GM11168 (cell line): Measurements from ENCODE around the gene NFKB2.

Source experiments
- in situ Hi-C: fragments of 300-500 bp; cut with MboI; formaldehyde crosslinking; loops from one replicate; pipeline ENCODE4 v1.12.0; 2022; ENCODE audit warnings: low sequenced_read_pairs; ENCODE audit not compliant: unreplicated experiment

The NFKB2 gene

DNA sequence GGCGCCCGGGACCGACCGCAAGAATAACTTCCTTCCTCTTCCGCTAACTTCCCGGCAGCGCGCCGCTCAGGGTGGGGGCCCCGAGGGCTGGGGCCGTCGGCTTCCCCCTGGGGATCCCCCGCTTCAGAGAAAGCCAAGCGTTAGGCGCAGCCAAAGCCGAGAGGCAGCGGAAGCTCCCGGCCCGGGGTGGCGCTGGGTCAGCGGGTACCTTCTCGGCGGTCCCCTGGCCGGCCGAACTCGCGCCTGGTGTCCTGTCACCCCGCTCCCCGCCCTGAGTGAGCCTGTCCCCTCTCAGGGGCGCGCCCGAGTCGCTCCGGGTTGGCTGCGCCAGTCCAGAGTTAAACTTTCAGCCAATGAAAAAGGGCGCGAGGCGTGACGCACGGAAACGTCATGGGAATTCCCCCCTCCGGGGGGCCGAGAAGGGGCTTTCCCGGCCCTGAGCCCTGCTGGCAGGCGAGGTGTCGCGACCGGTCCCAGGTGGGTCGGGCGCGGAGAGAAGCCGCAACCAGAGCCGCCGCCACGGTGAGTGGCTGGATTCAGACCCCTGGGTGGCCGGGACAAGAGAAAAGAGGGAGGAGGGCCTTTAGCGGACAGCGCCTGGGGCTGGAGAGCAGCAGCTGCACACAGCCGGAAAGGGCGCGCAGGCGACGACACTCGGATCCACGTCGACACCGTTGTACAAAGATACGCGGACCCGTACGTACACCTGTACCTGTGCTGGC, 1.3 kb upstream of the NFKB2 start:
- in situ Hi-C loops = no loop called here

DNA sequence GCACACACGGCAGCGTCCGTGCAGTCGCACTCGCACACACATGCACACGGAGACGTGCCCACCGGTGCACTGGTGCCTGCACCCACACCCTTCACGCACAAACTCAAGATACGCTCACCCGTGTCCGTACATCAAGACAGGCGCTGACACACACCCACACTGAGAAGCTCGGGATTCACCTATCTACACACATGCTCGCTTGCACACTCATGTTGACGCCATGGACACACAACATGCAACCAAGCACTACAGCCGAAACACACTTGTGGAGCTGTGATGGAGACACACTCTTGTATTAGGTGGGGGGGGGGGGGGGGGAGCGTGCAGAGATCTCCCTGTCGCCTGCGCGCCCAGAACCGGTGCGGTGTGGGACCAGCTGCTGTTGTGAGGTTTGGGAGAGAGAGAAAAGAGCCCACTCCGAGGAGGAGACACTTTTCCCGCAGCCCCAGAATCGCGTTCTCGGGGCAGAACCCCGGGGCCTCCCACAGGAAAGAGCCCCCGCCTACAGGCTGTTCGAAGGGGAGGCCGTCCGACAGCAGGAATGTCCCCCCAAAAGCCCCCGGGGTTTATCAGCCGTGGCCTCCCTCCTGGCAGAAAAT, 605 bp upstream of the NFKB2 start:
- in situ Hi-C loops = no loop called here

DNA sequence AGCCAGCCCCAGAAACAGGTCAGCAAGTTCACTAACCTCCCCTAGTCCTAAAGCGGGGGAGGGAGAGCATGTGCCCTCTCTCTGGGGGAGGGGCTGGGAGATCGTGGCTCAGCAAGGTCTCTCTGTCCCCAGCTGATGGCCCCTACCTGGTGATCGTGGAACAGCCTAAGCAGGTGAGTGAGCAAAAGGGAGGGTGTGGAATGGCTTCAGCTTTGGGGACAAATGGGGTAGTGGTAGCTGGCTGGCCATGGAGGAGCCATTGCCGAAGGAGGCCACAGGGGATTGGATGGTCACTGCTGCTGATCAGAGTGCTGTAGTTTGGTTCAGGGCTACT, 779 bp downstream of the NFKB2 start:
- in situ Hi-C loops = no loop called here

DNA sequence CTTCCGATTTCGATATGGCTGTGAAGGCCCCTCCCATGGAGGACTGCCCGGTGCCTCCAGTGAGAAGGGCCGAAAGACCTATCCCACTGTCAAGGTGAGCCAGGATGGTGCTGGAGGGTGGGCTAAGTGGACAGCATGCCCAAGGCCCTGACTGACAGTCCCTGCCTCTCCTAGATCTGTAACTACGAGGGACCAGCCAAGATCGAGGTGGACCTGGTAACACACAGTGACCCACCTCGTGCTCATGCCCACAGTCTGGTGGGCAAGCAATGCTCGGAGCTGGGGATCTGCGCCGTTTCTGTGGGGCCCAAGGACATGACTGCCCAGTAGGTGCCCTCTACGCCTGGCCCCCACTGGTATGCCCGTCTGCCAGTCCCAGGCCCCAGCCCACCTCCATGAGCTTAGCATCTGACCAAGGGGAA, 1.2 kb downstream of the NFKB2 start:
- in situ Hi-C loops = no loop called here

DNA sequence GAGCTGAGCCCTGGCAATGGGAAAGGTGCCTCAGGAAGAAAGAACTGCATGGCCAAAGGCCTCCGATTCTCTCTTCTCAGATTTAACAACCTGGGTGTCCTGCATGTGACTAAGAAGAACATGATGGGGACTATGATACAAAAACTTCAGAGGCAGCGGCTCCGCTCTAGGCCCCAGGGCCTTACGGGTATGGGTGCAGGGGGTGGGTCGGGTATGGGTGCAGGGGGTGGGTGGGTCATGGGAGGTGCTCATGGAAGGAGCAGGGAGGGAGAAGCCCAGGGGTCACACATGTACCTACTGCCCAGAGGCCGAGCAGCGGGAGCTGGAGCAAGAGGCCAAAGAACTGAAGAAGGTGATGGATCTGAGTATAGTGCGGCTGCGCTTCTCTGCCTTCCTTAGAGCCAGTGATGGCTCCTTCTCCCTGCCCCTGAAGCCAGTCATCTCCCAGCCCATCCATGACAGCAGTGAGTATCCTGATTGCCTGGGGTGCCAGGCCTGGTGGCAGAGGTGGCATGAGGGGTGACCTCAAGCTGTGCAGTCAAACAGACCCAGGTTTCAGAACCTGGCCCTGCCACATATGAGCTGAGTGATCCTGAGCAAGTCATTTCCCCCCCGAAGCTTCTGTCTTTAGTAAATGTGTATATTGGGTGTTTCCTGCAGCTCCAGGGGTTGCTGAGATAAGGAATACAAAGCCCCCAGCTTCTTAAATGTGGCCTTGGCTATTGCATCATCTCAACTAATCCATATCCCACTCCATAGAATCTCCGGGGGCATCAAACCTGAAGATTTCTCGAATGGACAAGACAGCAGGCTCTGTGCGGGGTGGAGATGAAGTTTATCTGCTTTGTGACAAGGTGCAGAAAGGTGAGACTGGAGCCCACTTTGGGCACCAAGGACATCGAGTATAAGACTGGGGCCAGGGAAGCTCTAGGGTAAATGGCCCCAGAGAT, 2.0 kb downstream of the NFKB2 start:
- in situ Hi-C loops = no loop called here

DNA sequence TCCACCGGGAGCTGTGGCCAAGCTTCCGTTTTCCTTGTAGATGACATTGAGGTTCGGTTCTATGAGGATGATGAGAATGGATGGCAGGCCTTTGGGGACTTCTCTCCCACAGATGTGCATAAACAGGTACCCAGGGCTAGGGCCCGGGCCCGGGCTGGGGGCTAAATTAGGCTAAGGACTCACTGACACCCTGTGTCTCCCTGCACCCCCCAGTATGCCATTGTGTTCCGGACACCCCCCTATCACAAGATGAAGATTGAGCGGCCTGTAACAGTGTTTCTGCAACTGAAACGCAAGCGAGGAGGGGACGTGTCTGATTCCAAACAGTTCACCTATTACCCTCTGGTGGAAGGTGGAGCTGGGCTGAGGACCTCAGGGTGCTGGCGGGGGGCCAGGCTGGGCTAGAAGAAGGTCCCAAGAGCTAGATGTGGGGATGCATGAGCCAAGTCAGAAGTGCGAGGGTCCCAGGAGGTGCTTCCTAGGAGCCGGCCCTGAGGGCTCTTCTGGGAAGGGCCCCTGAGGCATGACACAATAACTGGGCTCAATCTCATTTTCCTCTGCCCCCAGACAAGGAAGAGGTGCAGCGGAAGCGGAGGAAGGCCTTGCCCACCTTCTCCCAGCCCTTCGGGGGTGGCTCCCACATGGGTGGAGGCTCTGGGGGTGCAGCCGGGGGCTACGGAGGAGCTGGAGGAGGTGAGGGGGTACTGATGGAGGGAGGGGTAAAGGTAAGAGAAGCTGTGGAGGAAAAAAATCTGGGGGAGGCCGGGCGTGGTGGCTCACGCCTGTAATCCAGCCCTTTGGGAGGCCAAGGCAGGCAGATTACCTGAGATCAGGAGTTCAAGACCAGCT, 2.9 kb downstream of the NFKB2 start:
- in situ Hi-C loops = no loop called here

DNA sequence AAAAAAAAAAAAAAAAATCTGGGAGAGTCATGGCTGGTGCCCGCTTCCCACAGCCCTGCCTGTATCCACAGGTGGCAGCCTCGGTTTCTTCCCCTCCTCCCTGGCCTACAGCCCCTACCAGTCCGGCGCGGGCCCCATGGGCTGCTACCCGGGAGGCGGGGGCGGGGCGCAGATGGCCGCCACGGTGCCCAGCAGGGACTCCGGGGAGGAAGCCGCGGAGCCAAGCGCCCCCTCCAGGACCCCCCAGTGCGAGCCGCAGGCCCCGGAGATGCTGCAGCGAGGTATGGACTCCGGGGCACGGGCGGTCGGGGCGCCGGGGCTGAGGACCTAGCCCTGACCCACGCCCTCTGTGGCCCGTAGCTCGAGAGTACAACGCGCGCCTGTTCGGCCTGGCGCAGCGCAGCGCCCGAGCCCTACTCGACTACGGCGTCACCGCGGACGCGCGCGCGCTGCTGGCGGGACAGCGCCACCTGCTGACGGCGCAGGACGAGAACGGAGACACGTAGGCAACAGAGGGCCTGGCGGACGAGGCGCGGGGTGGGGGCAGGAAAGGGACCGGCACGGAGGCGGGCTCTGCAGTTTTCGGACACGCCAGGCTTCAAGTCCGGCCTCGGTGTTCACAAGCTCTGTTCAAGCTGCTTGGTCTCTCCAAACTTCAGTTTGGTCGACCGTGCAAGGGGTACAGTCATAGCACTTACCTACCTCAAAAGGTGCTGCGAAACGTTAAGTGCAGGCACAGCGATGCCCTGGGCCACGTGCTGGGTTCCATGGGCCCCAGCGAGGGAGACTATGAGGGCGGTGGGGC, 3.9 kb downstream of the NFKB2 start:
- in situ Hi-C loops = no loop called here

- in situ Hi-C loops = no loop called here
These were observed 4.6 kb downstream of the NFKB2 start for GRCh38 chr10:102400076-102400475.

GRCh38 chr10:102400598-102401341, 5.3 kb downstream of the NFKB2 start:
- in situ Hi-C loops = no loop called here

GRCh38 chr10:102401342-102401654, 5.8 kb downstream of the NFKB2 start:
- in situ Hi-C loops = no loop called here

- in situ Hi-C loops = no loop called here
These were observed 6.4 kb downstream of the NFKB2 start for GRCh38 chr10:102401735-102402511.

DNA sequence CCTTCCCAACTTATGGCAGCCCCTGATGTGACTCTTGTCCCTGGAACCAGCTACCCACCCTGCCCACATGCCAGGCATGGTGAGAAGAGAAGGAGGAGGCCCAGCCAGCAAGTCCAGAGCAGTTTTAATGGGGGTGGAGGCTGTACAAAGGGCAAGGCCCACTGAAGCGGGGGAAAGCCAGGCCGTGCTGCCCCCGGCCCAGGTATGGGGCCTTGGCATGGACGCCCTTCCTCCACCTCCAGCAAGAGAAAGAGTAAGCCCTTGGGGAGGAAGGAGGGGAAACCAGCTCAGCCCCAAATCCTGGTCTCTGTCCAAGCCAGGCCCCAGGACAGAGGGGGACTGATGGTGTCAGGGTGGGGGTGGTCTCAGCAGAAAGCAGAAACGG, 7.0 kb downstream of the NFKB2 start:
- in situ Hi-C loops = no loop called here

DNA sequence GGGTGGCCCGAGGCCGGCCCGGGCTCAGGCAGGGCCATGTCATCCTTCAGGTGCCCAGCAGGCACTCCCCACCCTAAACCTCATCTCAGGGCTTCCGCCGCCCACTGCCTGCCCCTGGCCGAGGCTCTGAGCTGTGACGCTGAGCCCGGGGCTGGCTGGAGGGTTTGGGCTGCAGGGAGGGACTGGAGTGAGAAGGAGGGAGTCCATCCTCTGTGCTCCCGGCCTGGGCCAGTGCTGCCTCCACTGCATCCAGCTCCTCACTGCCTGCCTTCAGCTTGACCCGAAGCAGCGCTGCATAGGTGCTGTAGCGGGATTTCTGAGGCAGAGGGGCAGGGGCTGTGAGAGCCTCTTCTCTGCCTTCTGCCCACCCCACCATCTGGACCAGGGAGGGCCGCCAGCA, 7.6 kb downstream of the NFKB2 start:
- in situ Hi-C loops = no loop called here

GRCh38 chr10:102404361-102405107, 9.0 kb downstream of the NFKB2 start:
- in situ Hi-C loops = no loop called here

- in situ Hi-C loops = no loop called here
These were observed 9.6 kb downstream of the NFKB2 start for GRCh38 chr10:102405108-102405571.

- in situ Hi-C loops = no loop called here
These were observed 10.1 kb downstream of the NFKB2 start for GRCh38 chr10:102405632-102406031.

DNA sequence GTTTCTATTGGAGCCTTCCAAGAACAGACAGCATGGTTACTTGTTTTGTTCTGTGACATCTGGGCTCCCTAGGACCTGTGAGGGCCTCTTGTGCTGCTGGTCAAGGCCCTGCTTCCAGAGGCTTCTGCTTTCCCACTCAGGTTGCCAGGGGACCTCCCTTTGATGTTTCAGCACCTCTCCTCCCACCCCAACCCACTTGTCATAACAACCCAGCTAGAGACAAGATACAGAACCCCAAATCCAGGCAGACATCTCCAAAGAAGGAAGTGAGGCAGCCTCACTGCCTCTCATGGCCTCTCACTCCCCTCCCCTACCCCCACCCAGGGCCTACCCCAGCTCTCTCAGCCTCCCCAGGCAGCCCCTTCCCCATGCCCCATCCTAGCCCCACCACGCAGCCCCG, 11.3 kb downstream of the NFKB2 start:
- in situ Hi-C loops = no loop called here
